HepG2 (cell line): Measurements from ENCODE around the gene KCNQ1OT1. TPM values are rescaled to one million over a fixed set of nuclear protein-coding genes. Genes with fewer than 3 reads are reported as not detected.

ENCODE experiments used
- ARID2 ChIP-seq: sonication (generic); formaldehyde crosslinking; IDR thresholded peaks from 2 replicates; pipeline ENCODE4 v1.8.1; 2022; ENCODE audit warnings: mild to moderate bottlenecking, missing genetic modification reagents, borderline replicate concordance
- CBX5 ChIP-seq: sonication (generic); formaldehyde crosslinking; IDR thresholded peaks from 2 replicates; pipeline ENCODE4 v1.4.0; 2020; ENCODE audit warnings: missing genetic modification reagents, borderline replicate concordance
- GPN1 ChIP-seq: sonication (generic); formaldehyde crosslinking; IDR thresholded peaks from 2 replicates; pipeline ENCODE4 v1.5.1; 2020; ENCODE audit warnings: missing genetic modification reagents, borderline replicate concordance
- HDAC1 ChIP-seq: sonication (generic); formaldehyde crosslinking; IDR thresholded peaks from 2 replicates; pipeline ENCODE4 v1.5.1; 2020; ENCODE audit warnings: mild to moderate bottlenecking, missing genetic modification reagents
- HDAC2 ChIP-seq: sonication (generic); formaldehyde crosslinking; IDR thresholded peaks from 2 replicates; pipeline ENCODE4 v1.4.0; 2020; ENCODE audit warnings: missing genetic modification reagents
- HMGA1 ChIP-seq: sonication (generic); formaldehyde crosslinking; conservative IDR thresholded peaks from 2 replicates; pipeline ENCODE4 v1.4.0; 2020; ENCODE audit warnings: missing genetic modification reagents
- MYC ChIP-seq: sonication (generic); formaldehyde crosslinking; IDR thresholded peaks from 2 replicates; pipeline ENCODE4 v1.9.0; 2021; ENCODE audit warnings: missing genetic modification reagents, borderline replicate concordance
- PPARG ChIP-seq: conservative IDR thresholded peaks from 2 replicates; pipeline ENCODE4 v1.6.1; 2016; ENCODE audit warnings: missing biosample characterization, missing genetic modification reagents
- RXRA ChIP-seq: sonication (generic); formaldehyde crosslinking; IDR thresholded peaks from 2 replicates; pipeline ENCODE4 v1.5.1; 2020; ENCODE audit warnings: missing genetic modification reagents
- SMAD3 ChIP-seq: sonication (generic); formaldehyde crosslinking; IDR thresholded peaks from 2 replicates; pipeline ENCODE4 v1.4.0; 2020; ENCODE audit warnings: missing genetic modification reagents
- SRSF4 ChIP-seq: fragments of 200-400 bp; formaldehyde crosslinking; IDR thresholded peaks from one replicate; pipeline ENCODE4 v1.6.1; 2018; ENCODE audit warnings: mild to moderate bottlenecking, low read depth, low read length, moderate library complexity; ENCODE audit not compliant: poor library complexity, severe bottlenecking
- TEAD2 ChIP-seq: sonication (generic); formaldehyde crosslinking; IDR thresholded peaks from 2 replicates; pipeline ENCODE4 v1.9.0; 2021; ENCODE audit warnings: missing genetic modification reagents
- THAP11 ChIP-seq: IDR thresholded peaks from 2 replicates; pipeline ENCODE4 v1.6.1; 2016; ENCODE audit warnings: missing biosample characterization, missing genetic modification reagents
- TSC22D2 ChIP-seq: sonication (generic); formaldehyde crosslinking; IDR thresholded peaks from 2 replicates; pipeline ENCODE4 v1.5.1; 2020; ENCODE audit warnings: missing genetic modification reagents, mild to moderate bottlenecking, borderline replicate concordance
- XRCC5 ChIP-seq: fragments of 200-400 bp; formaldehyde crosslinking; optimal IDR thresholded peaks from 2 replicates; pipeline ENCODE3; 2017; ENCODE audit warnings: mild to moderate bottlenecking, low read length
- ZNF225 ChIP-seq: sonication (generic); formaldehyde crosslinking; IDR thresholded peaks from 2 replicates; pipeline ENCODE4 v1.4.0; 2020; ENCODE audit warnings: mild to moderate bottlenecking, missing genetic modification reagents
- ZNF614 ChIP-seq: IDR thresholded peaks from 2 replicates; pipeline ENCODE4 v1.6.1; 2018; ENCODE audit warnings: missing biosample characterization, missing genetic modification reagents, inconsistent platforms, borderline replicate concordance
- ZNF878 ChIP-seq: sonication (generic); formaldehyde crosslinking; IDR thresholded peaks from 2 replicates; pipeline ENCODE4 v1.8.1; 2023; ENCODE audit warnings: mild to moderate bottlenecking, missing genetic modification reagents, moderate library complexity
- ZNF891 ChIP-seq: sonication (generic); formaldehyde crosslinking; IDR thresholded peaks from 2 replicates; pipeline ENCODE4 v1.5.0; 2020; ENCODE audit warnings: mild to moderate bottlenecking, missing genetic modification reagents
- polyA plus RNA-seq, 8 experiments: library from polyadenylated mRNA; depleted of rRNA in 3 of 8; stranded (reverse) in 7 of 8; unstranded in 1 of 8; fragments of >200 nt; fragmentation: Illumina TruSeq in 4 of 8; extraction: Trizol in 4 of 8; gene quantifications; 2 replicates each; pipeline versions ENCODE4 v1.2.1 to v1.2.3, GENCODE V29; 2011 to 2016; ENCODE audit warnings: low read depth in 4 of 8, missing spikeins in 1 of 8, mixed read lengths in 1 of 8; ENCODE audit not compliant: insufficient read depth in 1 of 8
- total RNA-seq, 5 experiments: library from RNA; depleted of rRNA; stranded (reverse); fragments of >200 nt; fragmentation: Illumina TruSeq; extraction: Trizol; gene quantifications; 2 replicates each; pipeline ENCODE4 v1.2.3, GENCODE V29; 2016; ENCODE audit warnings: low read depth in 1 of 5
- TF ChIP-seq, protein P1 (sequence below): sonication (generic); formaldehyde crosslinking; IDR thresholded peaks from 2 replicates; pipeline ENCODE4 v1.8.1; 2022; ENCODE audit warnings: mild to moderate bottlenecking, missing genetic modification reagents
- TF ChIP-seq, protein P2 (sequence below): sonication (generic); formaldehyde crosslinking; IDR thresholded peaks from 2 replicates; pipeline ENCODE4 v1.5.0; 2020; ENCODE audit warnings: mild to moderate bottlenecking, low read depth, missing genetic modification reagents, borderline replicate concordance
- TF ChIP-seq, protein P3 (sequence below): IDR thresholded peaks from 2 replicates; pipeline ENCODE4 v1.6.1; 2012; ENCODE audit warnings: low read length, improper control_type of control experiment
- TF ChIP-seq, protein P4 (sequence below): sonication (generic); formaldehyde crosslinking; IDR thresholded peaks from 2 replicates; pipeline ENCODE4 v1.5.0; 2020; ENCODE audit warnings: missing genetic modification reagents

KCNQ1OT1 gene
- total and polyA plus RNA-seq, 2 of the 13 experiments (the other 11 are each of a cell fraction or from before 2014, with no cell fraction given) = 1.3 to 18.9 TPM

DNA sequence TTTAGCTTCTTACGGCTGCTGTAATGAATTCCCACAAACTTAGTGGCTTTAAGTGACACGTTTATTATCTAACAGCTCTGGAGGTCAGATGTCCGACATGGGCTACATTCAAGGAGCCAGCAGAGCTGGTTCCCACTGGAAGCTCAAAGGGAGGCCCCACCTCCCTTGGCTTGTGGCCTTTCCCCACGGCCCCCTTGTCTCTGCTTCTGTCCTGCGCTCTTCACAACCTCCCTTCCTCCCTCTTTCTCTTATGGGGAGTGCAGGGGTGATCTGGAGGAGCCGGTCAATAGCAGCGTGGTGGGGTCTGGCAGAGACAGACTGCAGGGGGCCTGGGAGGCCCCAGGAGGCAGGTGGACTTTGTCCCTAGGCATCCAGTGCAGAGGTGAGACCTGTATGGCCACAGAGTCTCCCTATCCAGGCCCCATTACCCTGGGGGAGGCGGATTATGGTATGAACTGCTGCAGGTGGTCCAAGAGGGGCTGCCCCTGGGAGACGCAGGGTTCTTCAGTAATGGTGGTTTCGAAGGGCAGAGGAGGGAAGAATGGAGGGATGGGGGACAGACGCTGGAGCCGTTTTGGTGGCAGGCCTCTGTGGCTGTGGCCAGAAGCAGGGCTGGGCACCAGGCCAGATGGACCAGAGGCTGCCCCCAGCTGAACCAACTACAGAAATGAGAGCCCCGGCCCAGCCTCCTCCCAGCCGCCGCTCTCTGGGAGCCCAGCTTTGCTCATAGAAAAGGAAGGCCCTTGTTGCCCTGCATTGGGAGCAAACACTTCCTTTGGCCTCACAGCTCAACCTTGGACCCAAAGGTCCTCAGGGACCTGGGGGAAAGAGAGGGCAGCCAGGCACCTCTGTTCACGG, 30.7 kb upstream of the KCNQ1OT1 start (continued):
- TF ChIP-seq, protein P1, sequence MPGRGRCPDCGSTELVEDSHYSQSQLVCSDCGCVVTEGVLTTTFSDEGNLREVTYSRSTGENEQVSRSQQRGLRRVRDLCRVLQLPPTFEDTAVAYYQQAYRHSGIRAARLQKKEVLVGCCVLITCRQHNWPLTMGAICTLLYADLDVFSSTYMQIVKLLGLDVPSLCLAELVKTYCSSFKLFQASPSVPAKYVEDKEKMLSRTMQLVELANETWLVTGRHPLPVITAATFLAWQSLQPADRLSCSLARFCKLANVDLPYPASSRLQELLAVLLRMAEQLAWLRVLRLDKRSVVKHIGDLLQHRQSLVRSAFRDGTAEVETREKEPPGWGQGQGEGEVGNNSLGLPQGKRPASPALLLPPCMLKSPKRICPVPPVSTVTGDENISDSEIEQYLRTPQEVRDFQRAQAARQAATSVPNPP = peak; percentile 23; the same call in 1 of the 2 replicates
- peak; percentile 65; the same call in 1 of the 2 replicates for TF ChIP-seq THAP11 (CRISPR knock-in tag)
- TF ChIP-seq TEAD2 (CRISPR knock-in tag) = no peak
- peak; percentile 72 for TF ChIP-seq HDAC1 (CRISPR knock-in tag)
- TF ChIP-seq, protein P2, sequence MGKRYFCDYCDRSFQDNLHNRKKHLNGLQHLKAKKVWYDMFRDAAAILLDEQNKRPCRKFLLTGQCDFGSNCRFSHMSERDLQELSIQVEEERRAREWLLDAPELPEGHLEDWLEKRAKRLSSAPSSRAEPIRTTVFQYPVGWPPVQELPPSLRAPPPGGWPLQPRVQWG = no peak
- 0 out of 2 replicates have a peak, but pooled peaks have one; percentile 55 for TF ChIP-seq HDAC2 (CRISPR knock-in tag)
- TF ChIP-seq CBX5 = peak; percentile 56; the same call in 1 of the 2 replicates
- no peak for TF ChIP-seq SRSF4
- TF ChIP-seq PPARG (CRISPR knock-in tag) = peak; percentile 78
- no peak; the same call in 1 of the 2 replicates for TF ChIP-seq ZNF891 (CRISPR knock-in tag)
- peak; percentile 75; the same call in 1 of the 2 replicates for TF ChIP-seq TSC22D2 (CRISPR knock-in tag)
- TF ChIP-seq, protein P3, sequence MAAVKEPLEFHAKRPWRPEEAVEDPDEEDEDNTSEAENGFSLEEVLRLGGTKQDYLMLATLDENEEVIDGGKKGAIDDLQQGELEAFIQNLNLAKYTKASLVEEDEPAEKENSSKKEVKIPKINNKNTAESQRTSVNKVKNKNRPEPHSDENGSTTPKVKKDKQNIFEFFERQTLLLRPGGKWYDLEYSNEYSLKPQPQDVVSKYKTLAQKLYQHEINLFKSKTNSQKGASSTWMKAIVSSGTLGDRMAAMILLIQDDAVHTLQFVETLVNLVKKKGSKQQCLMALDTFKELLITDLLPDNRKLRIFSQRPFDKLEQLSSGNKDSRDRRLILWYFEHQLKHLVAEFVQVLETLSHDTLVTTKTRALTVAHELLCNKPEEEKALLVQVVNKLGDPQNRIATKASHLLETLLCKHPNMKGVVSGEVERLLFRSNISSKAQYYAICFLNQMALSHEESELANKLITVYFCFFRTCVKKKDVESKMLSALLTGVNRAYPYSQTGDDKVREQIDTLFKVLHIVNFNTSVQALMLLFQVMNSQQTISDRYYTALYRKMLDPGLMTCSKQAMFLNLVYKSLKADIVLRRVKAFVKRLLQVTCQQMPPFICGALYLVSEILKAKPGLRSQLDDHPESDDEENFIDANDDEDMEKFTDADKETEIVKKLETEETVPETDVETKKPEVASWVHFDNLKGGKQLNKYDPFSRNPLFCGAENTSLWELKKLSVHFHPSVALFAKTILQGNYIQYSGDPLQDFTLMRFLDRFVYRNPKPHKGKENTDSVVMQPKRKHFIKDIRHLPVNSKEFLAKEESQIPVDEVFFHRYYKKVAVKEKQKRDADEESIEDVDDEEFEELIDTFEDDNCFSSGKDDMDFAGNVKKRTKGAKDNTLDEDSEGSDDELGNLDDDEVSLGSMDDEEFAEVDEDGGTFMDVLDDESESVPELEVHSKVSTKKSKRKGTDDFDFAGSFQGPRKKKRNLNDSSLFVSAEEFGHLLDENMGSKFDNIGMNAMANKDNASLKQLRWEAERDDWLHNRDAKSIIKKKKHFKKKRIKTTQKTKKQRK = no peak
- no peak for TF ChIP-seq SMAD3
- TF ChIP-seq RXRA (CRISPR knock-in tag) = peak; percentile 85
- no peak for TF ChIP-seq XRCC5
- TF ChIP-seq ZNF614 (CRISPR knock-in tag) = 0 out of 2 replicates have a peak, but pooled peaks have one; percentile 17
- TF ChIP-seq GPN1 = no peak
- peak; percentile 10; the same call in 1 of the 2 replicates for TF ChIP-seq ZNF225 (CRISPR knock-in tag)
- 0 out of 2 replicates have a peak, but pooled peaks have one; percentile 8 for TF ChIP-seq ARID2 (CRISPR knock-in tag)
- peak; percentile 78 for TF ChIP-seq MYC (CRISPR knock-in tag)
- TF ChIP-seq ZNF878 (CRISPR knock-in tag) = no peak
- TF ChIP-seq, protein P4, sequence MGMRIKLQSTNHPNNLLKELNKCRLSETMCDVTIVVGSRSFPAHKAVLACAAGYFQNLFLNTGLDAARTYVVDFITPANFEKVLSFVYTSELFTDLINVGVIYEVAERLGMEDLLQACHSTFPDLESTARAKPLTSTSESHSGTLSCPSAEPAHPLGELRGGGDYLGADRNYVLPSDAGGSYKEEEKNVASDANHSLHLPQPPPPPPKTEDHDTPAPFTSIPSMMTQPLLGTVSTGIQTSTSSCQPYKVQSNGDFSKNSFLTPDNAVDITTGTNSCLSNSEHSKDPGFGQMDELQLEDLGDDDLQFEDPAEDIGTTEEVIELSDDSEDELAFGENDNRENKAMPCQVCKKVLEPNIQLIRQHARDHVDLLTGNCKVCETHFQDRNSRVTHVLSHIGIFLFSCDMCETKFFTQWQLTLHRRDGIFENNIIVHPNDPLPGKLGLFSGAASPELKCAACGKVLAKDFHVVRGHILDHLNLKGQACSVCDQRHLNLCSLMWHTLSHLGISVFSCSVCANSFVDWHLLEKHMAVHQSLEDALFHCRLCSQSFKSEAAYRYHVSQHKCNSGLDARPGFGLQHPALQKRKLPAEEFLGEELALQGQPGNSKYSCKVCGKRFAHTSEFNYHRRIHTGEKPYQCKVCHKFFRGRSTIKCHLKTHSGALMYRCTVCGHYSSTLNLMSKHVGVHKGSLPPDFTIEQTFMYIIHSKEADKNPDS = 0 out of 2 replicates have a peak, but pooled peaks have one; percentile 25
- no peak for TF ChIP-seq HMGA1 (CRISPR knock-in tag)
